Neuronal stem cell (in vitro differentiated cells): ENCODE measurements around the gene DXO.
A peak's percentile ranks its signal among the peaks of the same experiment; 100 is the strongest.
"Not testable (repeated sequence)": the region's sequence is repeated elsewhere in the genome, so short reads cannot be mapped to it uniquely, and the experiment has no call there.

Experiments
- DNase-seq: peaks from one replicate; pipeline ENCODE4 v3.0.0-alpha.2; 2013; ENCODE audit warnings: low spot score
- H2AFZ ChIP-seq: one replicate; pipeline ENCODE4 v1.6.1; 2013; ENCODE audit warnings: mild to moderate bottlenecking, low read length, inconsistent platforms
- H2AK5ac ChIP-seq: 2 replicates; pipeline ENCODE4 v1.6.1; 2013; ENCODE audit warnings: low read depth, mild to moderate bottlenecking, inconsistent platforms, low read length, moderate library complexity, mixed read lengths
- H2BK120ac ChIP-seq: 2 replicates; pipeline ENCODE4 v1.6.1; 2013; ENCODE audit warnings: low read depth, mild to moderate bottlenecking, inconsistent platforms, low read length, moderate library complexity, mixed read lengths
- H2BK12ac ChIP-seq: one replicate; pipeline ENCODE4 v1.6.1; 2013; ENCODE audit warnings: low read length, inconsistent platforms
- H2BK15ac ChIP-seq: 2 replicates; pipeline ENCODE4 v1.6.1; 2013; ENCODE audit warnings: mild to moderate bottlenecking, low read length, inconsistent platforms, mixed read lengths
- H2BK5ac ChIP-seq: one replicate; pipeline ENCODE4 v1.6.1; 2013; ENCODE audit warnings: inconsistent platforms, mild to moderate bottlenecking, low read length, moderate library complexity
- H3K14ac ChIP-seq: one replicate; pipeline ENCODE4 v1.6.1; 2013; ENCODE audit warnings: low read length, inconsistent platforms
- H3K18ac ChIP-seq: 2 replicates; pipeline ENCODE4 v1.6.1; 2013; ENCODE audit warnings: low read length, inconsistent platforms
- H3K23ac ChIP-seq: 2 replicates; pipeline ENCODE4 v1.6.1; 2013; ENCODE audit warnings: low read depth, mild to moderate bottlenecking, mixed read lengths, low read length, inconsistent platforms; ENCODE audit not compliant: poor library complexity
- H3K27ac ChIP-seq: replicated peaks from 3 replicates; pipeline ENCODE4 v1.5.1; 2013; ENCODE audit warnings: low read length, inconsistent platforms
- H3K27me3 ChIP-seq, 3 experiments: 2 replicates each; pipeline ENCODE4 v1.6.1; 2013; ENCODE audit warnings: low read length in 3 of 3, mild to moderate bottlenecking in 2 of 3, inconsistent platforms in 1 of 3, low read depth in 1 of 3, mixed read lengths in 1 of 3, moderate library complexity in 1 of 3; ENCODE audit not compliant: control insufficient read depth in 3 of 3, insufficient read depth in 3 of 3
- H3K36me3 ChIP-seq, 2 donors: replicated peaks in 1 of 2; 2 replicates each; pipeline ENCODE4 v1.6.1; 2013; ENCODE audit warnings: low read length in 2 of 2; ENCODE audit not compliant: control insufficient read depth in 2 of 2, insufficient read depth in 2 of 2
- H3K4ac ChIP-seq: 2 replicates; pipeline ENCODE4 v1.6.1; 2013; ENCODE audit warnings: inconsistent platforms, mild to moderate bottlenecking, low read length, moderate library complexity
- H3K4me1 ChIP-seq, 2 donors: 1 replicate in 1 of 2; 2 replicates in 1 of 2; pipeline ENCODE4 v1.6.1; 2013; ENCODE audit warnings: low read length in 2 of 2, low read depth in 1 of 2; ENCODE audit not compliant: control insufficient read depth in 2 of 2, insufficient read depth in 1 of 2
- H3K4me2 ChIP-seq: one replicate; pipeline ENCODE4 v1.6.1; 2013; ENCODE audit warnings: mild to moderate bottlenecking, low read length, inconsistent platforms; ENCODE audit not compliant: insufficient read depth, poor library complexity, severe bottlenecking
- H3K4me3 ChIP-seq, 2 donors: 2 replicates each; pipeline ENCODE4 v1.5.1; 2013; ENCODE audit warnings: low read length in 2 of 2, mild to moderate bottlenecking in 2 of 2, inconsistent platforms in 1 of 2, moderate library complexity in 1 of 2
- H3K79me1 ChIP-seq: one replicate; pipeline ENCODE4 v1.6.1; 2013; ENCODE audit warnings: low read depth, mild to moderate bottlenecking, inconsistent platforms, low read length, moderate library complexity
- H3K9ac ChIP-seq: one replicate; pipeline ENCODE4 v1.6.1; 2013; ENCODE audit warnings: mild to moderate bottlenecking, low read depth, low read length, inconsistent platforms; ENCODE audit not compliant: poor library complexity
- H3K9me3 ChIP-seq, 2 donors: replicated peaks in 1 of 2; 2 replicates each; pipeline versions ENCODE3 to v1.6.1; 2013; ENCODE audit warnings: low read length in 2 of 2, mild to moderate bottlenecking in 2 of 2, inconsistent platforms in 1 of 2, low read depth in 1 of 2, mixed read lengths in 1 of 2, moderate library complexity in 1 of 2; ENCODE audit not compliant: control insufficient read depth in 2 of 2, insufficient read depth in 1 of 2
- H4K8ac ChIP-seq: one replicate; pipeline ENCODE4 v1.6.1; 2013; ENCODE audit warnings: low read depth, mild to moderate bottlenecking, inconsistent platforms, low read length, moderate library complexity
- H4K91ac ChIP-seq: one replicate; pipeline ENCODE4 v1.6.1; 2013; ENCODE audit warnings: low read length, low read depth, mild to moderate bottlenecking, inconsistent platforms; ENCODE audit not compliant: poor library complexity
- WGBS, 2 donors: extraction: QIAGEN DNeasy Blood & Tissue Kit; methylation state at CpG; one replicate each; pipeline ENCODE4 v1.1.7; 2013; ENCODE audit warnings: missing lambda C conversion rate in 2 of 2, mixed read lengths in 1 of 2; ENCODE audit not compliant: insufficient read length in 2 of 2, insufficient replicate concordance in 1 of 2; ENCODE audit errors: extremely low coverage in 2 of 2; 5-methylcytosine and 5-hydroxymethylcytosine counted together

DXO gene

DNA sequence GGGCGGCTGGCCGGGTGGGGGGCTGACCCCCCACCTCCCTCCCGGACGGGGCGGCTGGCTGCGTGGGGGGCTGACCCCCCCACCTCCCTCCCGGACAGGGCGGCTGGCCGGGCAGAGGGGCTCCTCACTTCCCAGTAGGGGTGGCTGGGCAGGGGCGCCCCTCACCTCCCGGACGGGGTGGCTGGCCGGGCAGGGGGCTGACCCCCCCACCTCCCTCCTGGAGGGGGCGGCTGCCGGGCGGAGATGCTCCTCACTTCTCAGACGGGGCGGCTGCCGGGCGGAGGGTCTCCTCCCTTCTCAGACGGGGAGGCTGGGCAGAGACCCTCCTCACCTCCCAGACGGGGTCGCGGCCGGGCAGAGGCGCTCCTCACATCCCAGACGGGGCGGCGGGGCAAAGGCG, 4.1 kb upstream of the DXO start:
- H3K4me2 ChIP-seq, H3K27me3 ChIP-seq, H2BK12ac ChIP-seq, H2BK120ac ChIP-seq, H3K9me3 ChIP-seq, H2AFZ ChIP-seq, DNase-seq, H4K8ac ChIP-seq, H2BK5ac ChIP-seq, H2BK15ac ChIP-seq, H3K9ac ChIP-seq, H4K91ac ChIP-seq, H3K18ac ChIP-seq, H3K23ac ChIP-seq, H2AK5ac ChIP-seq, H3K4ac ChIP-seq, H3K14ac ChIP-seq, H3K79me1 ChIP-seq, H3K27ac ChIP-seq, H3K4me3 ChIP-seq: not testable (repeated sequence)
- peaks cover 11% of the 10 kb centered on the region in 2 donors for H3K4me1 ChIP-seq
- peaks cover 10 to 24% of the 10 kb centered on the region in 2 donors for H3K36me3 ChIP-seq
- WGBS, 2 donors, result no CpG with 5 or more reads among the region's 30 CpGs

DNA sequence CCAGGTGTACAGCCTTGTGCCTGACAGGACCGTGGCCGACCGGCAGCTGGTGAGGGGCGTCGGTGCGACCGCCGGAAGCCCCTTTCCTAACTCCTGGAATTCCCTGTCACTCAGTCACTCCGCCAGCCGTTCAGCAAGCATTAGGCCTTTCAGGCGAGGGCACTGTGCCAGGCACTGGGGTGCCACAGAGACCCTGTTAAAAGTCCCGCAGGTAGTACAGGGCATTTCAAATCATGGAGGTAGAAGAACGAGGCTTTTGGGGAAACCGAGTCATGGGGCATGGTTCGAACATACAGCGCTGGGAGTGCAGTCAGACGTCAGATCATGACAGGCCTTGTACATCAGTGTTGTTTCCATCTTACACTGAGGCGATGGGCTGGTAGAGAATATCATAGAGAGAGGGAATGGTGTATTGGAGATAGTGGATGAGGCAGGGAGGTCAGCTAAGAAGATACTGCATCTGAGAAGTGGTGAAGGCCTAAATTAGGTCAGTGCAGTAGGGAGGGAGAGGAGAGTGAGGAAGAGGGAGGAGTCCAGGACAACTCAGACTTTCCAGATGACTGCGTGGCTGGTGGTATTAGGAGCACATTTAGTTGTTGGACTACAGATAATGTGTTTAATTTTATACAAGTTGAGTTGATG, 892 bp upstream of the DXO start:
- H3K36me3 ChIP-seq, result peaks cover 19 to 44% of the 10 kb centered on the region in 2 donors
- peak overlapping the region; percentile 99 for H3K27ac ChIP-seq
- H4K8ac ChIP-seq, result peak overlapping the region; percentile 70

DNA sequence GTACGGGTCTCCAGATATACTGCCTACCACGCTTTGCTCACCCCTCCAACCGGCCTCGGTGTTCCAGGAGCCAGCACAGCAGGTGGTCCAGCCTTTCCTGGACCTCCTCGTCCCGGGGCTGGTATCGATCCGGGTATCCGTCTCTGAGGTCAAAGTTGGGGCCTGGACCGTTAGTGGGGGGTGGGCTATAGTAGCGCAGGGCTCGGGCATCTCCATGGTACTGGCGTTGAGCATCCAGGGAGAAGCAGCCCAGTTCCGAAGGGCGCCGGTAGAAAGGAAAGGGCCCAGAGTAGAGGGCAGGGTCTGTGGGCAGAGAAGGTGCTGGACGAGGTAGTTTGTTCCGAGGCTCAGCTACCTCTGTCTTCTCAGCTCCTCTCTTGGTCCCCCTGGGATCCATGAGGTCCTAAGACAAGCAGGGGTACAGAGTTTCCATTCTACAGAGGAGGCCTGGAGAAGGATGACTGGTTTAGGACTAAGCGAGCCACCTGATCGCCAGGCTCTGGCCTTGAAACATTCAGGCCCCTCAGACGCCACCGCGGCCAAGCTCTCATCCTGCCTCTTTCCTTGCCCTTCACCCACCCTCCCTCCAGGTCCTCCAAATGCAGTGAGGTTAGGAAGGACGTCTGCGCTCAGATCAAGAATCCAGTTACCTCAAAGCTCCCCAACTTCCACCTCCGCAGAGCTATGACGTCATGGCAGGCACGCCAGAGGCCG, 502 bp downstream of the DXO start:
- Histone ChIP-seq H2BK120ac (peak overlapping the region; percentile 4), H3K14ac (no peak overlapping the region), H3K9me3 (no peaks in the 10 kb centered on the region), H3K18ac (peak overlapping the region; percentile 97), H3K23ac (peak overlapping the region; percentile 98), H4K91ac (no peak overlapping the region), H2BK12ac (peak overlapping the region; percentile 4), H3K79me1 (peaks cover 7% of the 10 kb centered on the region), H3K4me2 (peak overlapping the region; percentile 41), H4K8ac (no peak overlapping the region), H3K4me1 (peaks cover 11 to 13% of the 10 kb centered on the region in 2 donors), H2BK5ac (peak overlapping the region; percentile 96), H3K4ac (no peak overlapping the region), H3K27ac (peak overlapping the region; percentile 99), H3K36me3 (peaks cover 32 to 58% of the 10 kb centered on the region in 2 donors), H3K9ac (peak overlapping the region; percentile 91), H2AFZ (peak overlapping the region; percentile 87), H3K4me3 (peak overlapping the region; percentile 78 to 89), H2BK15ac (peak overlapping the region; percentile 10), H2AK5ac (peak overlapping the region; percentile 54), H3K27me3 (no peaks in the 10 kb centered on the region)
- DNase-seq, result no peak
- no CpG with 5 or more reads among the region's 29 CpGs for WGBS, 2 donors

More for the DNA sequence above, 892 bp upstream of the DXO start:
- H2BK12ac ChIP-seq, result peak overlapping the region; percentile 73
- no peak overlapping the region for H3K14ac ChIP-seq
- no CpG with 5 or more reads among the region's 19 CpGs for WGBS, 2 donors
- peak overlapping the region; percentile 96 for H2BK5ac ChIP-seq
- H2AFZ ChIP-seq, result peak overlapping the region; percentile 87
- H3K23ac ChIP-seq, result peak overlapping the region; percentile 98
- no peaks in the 10 kb centered on the region for H3K27me3 ChIP-seq
- peak overlapping the region; percentile 97 for H3K18ac ChIP-seq
- peak overlapping the region; percentile 89 for H3K4me2 ChIP-seq
- H3K4me1 ChIP-seq, result peaks cover 11 to 13% of the 10 kb centered on the region in 2 donors
- H3K79me1 ChIP-seq, result peaks cover 7% of the 10 kb centered on the region
- peak overlapping the region; percentile 78 to 89 for H3K4me3 ChIP-seq
- DNase-seq, result no peak
- H3K9me3 ChIP-seq, result no peaks in the 10 kb centered on the region
- peak overlapping the region; percentile 10 for H2BK15ac ChIP-seq
- H2BK120ac ChIP-seq, result peak overlapping the region; percentile 4
- H3K9ac ChIP-seq, result peak overlapping the region; percentile 90
- peak overlapping the region; percentile 24 for H3K4ac ChIP-seq
- H2AK5ac ChIP-seq, result peak overlapping the region; percentile 8
- no peak overlapping the region for H4K91ac ChIP-seq

DNA sequence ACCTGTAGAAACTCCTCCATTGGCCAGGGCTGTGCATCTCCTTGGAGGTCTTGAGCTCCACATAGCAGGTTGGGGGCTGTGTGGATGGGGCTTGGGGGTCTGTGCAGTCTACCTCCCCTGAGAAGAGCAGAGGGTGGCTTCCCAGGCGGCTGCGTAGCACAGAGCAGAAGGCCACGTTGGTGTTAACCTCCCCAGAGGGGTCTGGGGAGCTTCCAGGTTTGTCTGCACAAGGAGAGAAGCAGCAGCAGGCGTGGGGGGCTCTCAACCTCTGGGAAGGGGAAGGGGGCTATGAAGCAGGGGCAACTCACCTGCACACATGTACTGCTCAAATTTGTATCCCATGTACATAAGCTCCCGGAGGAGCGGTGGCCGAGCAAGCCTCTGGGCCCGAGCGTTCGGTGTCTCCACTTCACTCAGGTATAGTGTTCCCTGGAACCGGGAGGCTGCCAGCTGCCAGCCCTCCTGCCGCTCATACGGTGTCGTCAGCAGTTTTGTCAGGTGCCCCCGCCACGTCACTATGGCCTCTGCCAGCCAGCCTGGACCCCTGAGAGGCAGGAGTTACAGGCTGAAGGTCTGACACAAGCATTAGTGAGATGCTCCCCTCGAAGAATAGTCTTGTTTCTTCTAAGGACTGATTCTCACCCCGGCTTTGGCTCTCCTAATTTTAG, 1.2 kb downstream of the DXO start:
- H3K4me3 ChIP-seq, result peak overlapping the region in 1 of 2 donors; percentile 78
- no peak overlapping the region for H3K18ac ChIP-seq
- no peak overlapping the region for H3K14ac ChIP-seq
- no peak overlapping the region for H2BK5ac ChIP-seq
- peaks cover 37 to 65% of the 10 kb centered on the region in 2 donors for H3K36me3 ChIP-seq
- H2BK12ac ChIP-seq, result peak overlapping the region; percentile 50
- H3K79me1 ChIP-seq, result peaks cover 7% of the 10 kb centered on the region
- peak overlapping the region; percentile 54 for H2AK5ac ChIP-seq
- no peak overlapping the region for H3K27ac ChIP-seq
- H3K23ac ChIP-seq, result peak overlapping the region; percentile 14
- no peak overlapping the region for H2BK120ac ChIP-seq
- peak overlapping the region; percentile 41 for H3K4me2 ChIP-seq
- H3K9ac ChIP-seq, result no peak overlapping the region
- no peak overlapping the region for H3K4ac ChIP-seq
- no peak overlapping the region for H4K8ac ChIP-seq
- WGBS, 2 donors, result no CpG with 5 or more reads among the region's 18 CpGs
- H2BK15ac ChIP-seq, result no peak overlapping the region
- no peak for DNase-seq
- no peak overlapping the region for H2AFZ ChIP-seq
- no peak overlapping the region for H4K91ac ChIP-seq
- H3K4me1 ChIP-seq, result peaks cover 11 to 13% of the 10 kb centered on the region in 2 donors
- no peaks in the 10 kb centered on the region for H3K27me3 ChIP-seq
- H3K9me3 ChIP-seq, result no peaks in the 10 kb centered on the region
